ENCODE results near the gene TBL1Y.
"Not testable (repeated sequence)": the region's sequence is repeated elsewhere in the genome, so short reads cannot be mapped to it uniquely, and the experiment has no call there.

- not testable (repeated sequence) for TF ChIP-seq CTCF (IDR thresholded peaks at IDR 0.05); ZFX (IDR thresholded peaks at IDR 0.05; ENCODE audit: borderline replicate concordance)
Measured at GRCh38 chrY:6902116-6902515, 8.4 kb upstream of the TBL1Y start.
